Esophagus squamous epithelium (tissue), 5 donors: ENCODE data around the gene ASTN2. TPM values are rescaled to one million over a fixed set of nuclear protein-coding genes. Genes with fewer than 3 reads are reported as not detected.
A peak's percentile ranks its signal among the peaks of the same experiment; 100 is the strongest.
"Not testable (repeated sequence)": the region's sequence is repeated elsewhere in the genome, so short reads cannot be mapped to it uniquely, and the experiment has no call there.

ENCODE experiments used
- DNase-seq: peaks from one replicate; lab custom pipeline; 2025; lab: John Stamatoyannopoulos, UW
- H3K27ac ChIP-seq, 4 donors: fragments of 200-600 bp; sonication (generic); one replicate each; pipeline ENCODE4 v1.5.1; 2016 to 2019; ENCODE audit warnings: mild to moderate bottlenecking in 1 of 4
- H3K27me3 ChIP-seq, 4 donors: fragments of 200-600 bp; sonication (generic); 1 replicate in 3 of 4; 2 replicates in 1 of 4; pipeline versions ENCODE4 v1.5.1 to v1.6.0; 2017 to 2021; ENCODE audit warnings: antibody characterized with exemption in 1 of 4
- H3K36me3 ChIP-seq, 3 donors: fragments of 200-600 bp; sonication (generic); one replicate each; pipeline ENCODE4 v1.5.1; 2016 to 2019
- H3K4me1 ChIP-seq, 3 donors: fragments of 200-600 bp; sonication (generic); one replicate each; pipeline ENCODE4 v1.5.1; 2017 to 2019
- H3K4me3 ChIP-seq, 4 donors: fragments of 200-600 bp; sonication (generic); 1 replicate in 3 of 4; 2 replicates in 1 of 4; pipeline ENCODE4 v1.5.1; 2016 to 2019; ENCODE audit warnings: mild to moderate bottlenecking in 2 of 4, moderate library complexity in 1 of 4
- H3K9me3 ChIP-seq, 3 donors: fragments of 200-600 bp; sonication (generic); one replicate each; pipeline ENCODE4 v1.5.1; 2016 to 2019
- CTCF ChIP-seq, 6 experiments: fragments of 450-650 bp in 4 of 6; fragments of 200-600 bp in 2 of 6; sonication (generic) in 2 of 6; IDR thresholded peaks; one replicate each; pipeline ENCODE4 v1.5.1; 2016 to 2019; ENCODE audit warnings: antibody characterized with exemption in 6 of 6, mild to moderate bottlenecking in 4 of 6, moderate library complexity in 4 of 6
- POLR2A ChIP-seq, 4 donors: fragments of 450-650 bp; IDR thresholded peaks; one replicate each; pipeline ENCODE4 v1.6.1; 2017; ENCODE audit warnings: antibody characterized with exemption in 4 of 4, mild to moderate bottlenecking in 4 of 4, moderate library complexity in 3 of 4
- WGBS, 2 donors: methylation state at CpG; one replicate each; pipeline ENCODE4 v1.1.5; 2018; 5-methylcytosine and 5-hydroxymethylcytosine counted together
- intact Hi-C: fragments of 100-400 bp; cut with DNase I; formaldehyde crosslinking; loops from one replicate; pipeline ENCODE4 v1.15.0; 2022
- total RNA-seq, 4 donors: library from RNA; depleted of rRNA; stranded (reverse); fragments of >200 nt; gene quantifications; one replicate each; pipeline ENCODE4 v1.1.0, GENCODE V29; 2016
- donor health status: DM: yes; HTN: yes; CAD: no.

ASTN2 gene
- total RNA-seq, 4 donors from 2014 or later: 0.13 to 1.9 (median 0.27) TPM; not detected in 1

GRCh38 chr9:116692616-116693015, 722.2 kb downstream of the ASTN2 start:
- DNase-seq: no peak
- no peak overlapping the region for H3K4me3 ChIP-seq
- WGBS, 2 donors: 39 to 43% methylated on average over 2 of the region's 2 CpGs
- H3K4me1 ChIP-seq: peaks cover 22 to 60% (median 25%) of the 10 kb centered on the region in 3 donors
- H3K27ac ChIP-seq: no peak overlapping the region
- H3K27me3 ChIP-seq: no peaks in the 10 kb centered on the region
- H3K36me3 ChIP-seq: peaks cover under 1 to 3% (median 2%) of the 10 kb centered on the region in 3 donors
- intact Hi-C loops: no loop called here
- no peaks in the 10 kb centered on the region for H3K9me3 ChIP-seq
- TF ChIP-seq CTCF (IDR thresholded peaks at IDR 0.05): no peak
- TF ChIP-seq POLR2A (IDR thresholded peaks at IDR 0.05): no peak

- Histone ChIP-seq H3K27me3 (no peaks in the 10 kb centered on the region), H3K36me3 (no peaks in the 10 kb centered on the region), H3K4me3 (no peak overlapping the region), H3K4me1 (peaks cover 27 to 66% (median 29%) of the 10 kb centered on the region in 3 donors), H3K9me3 (no peaks in the 10 kb centered on the region), H3K27ac (no peak overlapping the region)
- no peak for DNase-seq
- TF ChIP-seq POLR2A (IDR thresholded peaks at IDR 0.05): no peak
- TF ChIP-seq CTCF (IDR thresholded peaks at IDR 0.05): no peak
- intact Hi-C loops: no loop called here
- 61 to 76% methylated on average over 3 of the region's 3 CpGs for WGBS, 2 donors
Measured at GRCh38 chr9:116691607-116692006, 723.2 kb downstream of the ASTN2 start.

- H3K27me3 ChIP-seq, H3K9me3 ChIP-seq, intact Hi-C loops, DNase-seq, H3K36me3 ChIP-seq, H3K4me3 ChIP-seq, H3K27ac ChIP-seq: not testable (repeated sequence)
- H3K4me1 ChIP-seq: peaks cover 27 to 71% (median 29%) of the 10 kb centered on the region in 3 donors
Measured at GRCh38 chr9:116690805-116691204, 724.1 kb downstream of the ASTN2 start.

GRCh38 chr9:116689486-116690032, 725.3 kb downstream of the ASTN2 start:
- no peaks in the 10 kb centered on the region for H3K9me3 ChIP-seq
- no peak for TF ChIP-seq POLR2A (IDR thresholded peaks at IDR 0.05)
- TF ChIP-seq CTCF (IDR thresholded peaks at IDR 0.05): no peak
- DNase-seq: no peak
- intact Hi-C loops: no loop called here
- peaks cover 27 to 71% (median 29%) of the 10 kb centered on the region in 3 donors for H3K4me1 ChIP-seq
- no peak overlapping the region for H3K4me3 ChIP-seq
- no peak overlapping the region for H3K27ac ChIP-seq
- no peaks in the 10 kb centered on the region for H3K36me3 ChIP-seq
- no peaks in the 10 kb centered on the region for H3K27me3 ChIP-seq
- WGBS, 2 donors: 95 to 98% methylated on average over 3 of the region's 3 CpGs

GRCh38 chr9:116688806-116689485, 725.9 kb downstream of the ASTN2 start:
- intact Hi-C loops: no loop called here
- H3K4me1 ChIP-seq: peaks cover 27 to 70% (median 29%) of the 10 kb centered on the region in 3 donors
- H3K27ac ChIP-seq: no peak overlapping the region

More at GRCh38 chr9:116688806-116689485, 725.9 kb downstream of the ASTN2 start:
- TF ChIP-seq POLR2A (IDR thresholded peaks at IDR 0.05): no peak
- no peak for TF ChIP-seq CTCF (IDR thresholded peaks at IDR 0.05)
- WGBS, 2 donors: 77 to 92% methylated on average over 3 of the region's 3 CpGs
- peak overlapping the region in 1 of 4 donors; percentile 90 for H3K4me3 ChIP-seq
- no peak for DNase-seq
- no peaks in the 10 kb centered on the region for H3K36me3 ChIP-seq
- no peaks in the 10 kb centered on the region for H3K9me3 ChIP-seq
- H3K27me3 ChIP-seq: no peaks in the 10 kb centered on the region
